ENCODE data around the gene SURF2.

DNA sequence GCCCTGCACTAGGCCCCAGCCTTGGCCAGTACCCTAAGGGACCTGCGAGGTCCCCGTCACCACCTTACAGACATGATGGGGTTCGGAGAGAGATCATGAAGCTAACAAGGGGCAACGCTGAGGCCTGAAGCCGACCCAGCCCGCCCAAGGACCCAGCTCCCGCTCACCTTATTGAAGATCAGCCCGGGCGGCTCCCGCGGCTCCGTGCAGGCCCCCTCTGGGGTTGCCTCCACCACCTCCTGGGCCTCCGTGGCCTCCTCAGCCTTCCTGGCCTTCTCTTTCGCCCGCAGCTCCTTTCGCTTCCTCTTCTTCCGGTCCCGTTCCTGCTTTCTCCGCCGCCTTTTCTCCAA, 24.0 kb upstream of the SURF2 start:
- no peak for TF ChIP-seq POLR2A (IDR thresholded peaks at IDR 0.05)
- TF ChIP-seq, protein P1, sequence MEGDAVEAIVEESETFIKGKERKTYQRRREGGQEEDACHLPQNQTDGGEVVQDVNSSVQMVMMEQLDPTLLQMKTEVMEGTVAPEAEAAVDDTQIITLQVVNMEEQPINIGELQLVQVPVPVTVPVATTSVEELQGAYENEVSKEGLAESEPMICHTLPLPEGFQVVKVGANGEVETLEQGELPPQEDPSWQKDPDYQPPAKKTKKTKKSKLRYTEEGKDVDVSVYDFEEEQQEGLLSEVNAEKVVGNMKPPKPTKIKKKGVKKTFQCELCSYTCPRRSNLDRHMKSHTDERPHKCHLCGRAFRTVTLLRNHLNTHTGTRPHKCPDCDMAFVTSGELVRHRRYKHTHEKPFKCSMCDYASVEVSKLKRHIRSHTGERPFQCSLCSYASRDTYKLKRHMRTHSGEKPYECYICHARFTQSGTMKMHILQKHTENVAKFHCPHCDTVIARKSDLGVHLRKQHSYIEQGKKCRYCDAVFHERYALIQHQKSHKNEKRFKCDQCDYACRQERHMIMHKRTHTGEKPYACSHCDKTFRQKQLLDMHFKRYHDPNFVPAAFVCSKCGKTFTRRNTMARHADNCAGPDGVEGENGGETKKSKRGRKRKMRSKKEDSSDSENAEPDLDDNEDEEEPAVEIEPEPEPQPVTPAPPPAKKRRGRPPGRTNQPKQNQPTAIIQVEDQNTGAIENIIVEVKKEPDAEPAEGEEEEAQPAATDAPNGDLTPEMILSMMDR (IDR thresholded peaks at IDR 0.05): no peak

Data from heart left ventricle (tissue), 13 donors.